VCaP (cell line): ENCODE measurements around the gene ADARB2.

Experiments
- H3K27ac ChIP-seq: fragments of 450-650 bp; 2 replicates; pipeline ENCODE4 v1.5.1; 2017
- TF ChIP-seq, protein P1 (sequence below): fragments of 450-650 bp; conservative IDR thresholded peaks from 2 replicates; pipeline ENCODE4 v1.5.1; 2017; ENCODE audit warnings: mild to moderate bottlenecking, moderate library complexity

Gene ADARB2

DNA sequence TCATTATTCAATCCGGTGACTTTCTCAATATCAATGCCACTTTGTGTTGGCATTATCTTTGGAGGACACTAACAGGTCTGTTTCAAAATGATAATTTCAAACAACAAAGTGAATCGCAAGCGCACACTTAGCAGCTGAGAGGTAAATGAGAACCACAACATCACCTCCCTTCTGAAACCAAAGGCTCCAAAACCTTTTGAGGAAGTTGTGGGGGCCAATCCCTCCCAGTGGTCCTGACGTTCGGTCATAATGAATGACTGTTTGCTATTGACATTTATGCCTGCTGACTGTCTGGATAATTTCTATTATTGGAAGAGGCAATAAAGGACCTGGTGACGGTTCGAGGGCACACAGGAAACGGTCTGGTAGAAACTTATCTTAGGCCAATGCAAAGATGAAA, 1.8 kb downstream of the ADARB2 start:
- peak overlapping the region; percentile 93 for H3K27ac ChIP-seq
- TF ChIP-seq, protein P1, sequence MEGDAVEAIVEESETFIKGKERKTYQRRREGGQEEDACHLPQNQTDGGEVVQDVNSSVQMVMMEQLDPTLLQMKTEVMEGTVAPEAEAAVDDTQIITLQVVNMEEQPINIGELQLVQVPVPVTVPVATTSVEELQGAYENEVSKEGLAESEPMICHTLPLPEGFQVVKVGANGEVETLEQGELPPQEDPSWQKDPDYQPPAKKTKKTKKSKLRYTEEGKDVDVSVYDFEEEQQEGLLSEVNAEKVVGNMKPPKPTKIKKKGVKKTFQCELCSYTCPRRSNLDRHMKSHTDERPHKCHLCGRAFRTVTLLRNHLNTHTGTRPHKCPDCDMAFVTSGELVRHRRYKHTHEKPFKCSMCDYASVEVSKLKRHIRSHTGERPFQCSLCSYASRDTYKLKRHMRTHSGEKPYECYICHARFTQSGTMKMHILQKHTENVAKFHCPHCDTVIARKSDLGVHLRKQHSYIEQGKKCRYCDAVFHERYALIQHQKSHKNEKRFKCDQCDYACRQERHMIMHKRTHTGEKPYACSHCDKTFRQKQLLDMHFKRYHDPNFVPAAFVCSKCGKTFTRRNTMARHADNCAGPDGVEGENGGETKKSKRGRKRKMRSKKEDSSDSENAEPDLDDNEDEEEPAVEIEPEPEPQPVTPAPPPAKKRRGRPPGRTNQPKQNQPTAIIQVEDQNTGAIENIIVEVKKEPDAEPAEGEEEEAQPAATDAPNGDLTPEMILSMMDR: no peak

DNA sequence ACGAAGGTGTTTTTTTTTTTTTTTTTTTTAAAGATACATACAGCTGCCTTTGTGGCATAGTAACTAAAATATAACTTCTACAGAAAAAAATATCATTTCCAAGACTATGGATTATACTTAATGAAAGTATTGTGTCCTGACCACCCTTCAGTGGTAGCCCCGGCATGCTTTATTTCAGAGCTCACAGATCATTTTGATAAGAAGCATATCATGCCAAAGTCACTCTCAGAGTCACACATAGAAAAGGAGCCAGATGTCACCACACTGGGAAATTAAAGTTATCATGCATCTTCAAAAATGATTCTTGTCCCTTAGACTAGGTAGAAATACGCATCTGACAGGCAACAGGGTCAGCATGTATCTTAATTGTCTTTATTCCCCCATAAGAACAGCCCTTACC, 3.0 kb downstream of the ADARB2 start:
- TF ChIP-seq, protein P1: no peak
- peak overlapping the region; percentile 93 for H3K27ac ChIP-seq

DNA sequence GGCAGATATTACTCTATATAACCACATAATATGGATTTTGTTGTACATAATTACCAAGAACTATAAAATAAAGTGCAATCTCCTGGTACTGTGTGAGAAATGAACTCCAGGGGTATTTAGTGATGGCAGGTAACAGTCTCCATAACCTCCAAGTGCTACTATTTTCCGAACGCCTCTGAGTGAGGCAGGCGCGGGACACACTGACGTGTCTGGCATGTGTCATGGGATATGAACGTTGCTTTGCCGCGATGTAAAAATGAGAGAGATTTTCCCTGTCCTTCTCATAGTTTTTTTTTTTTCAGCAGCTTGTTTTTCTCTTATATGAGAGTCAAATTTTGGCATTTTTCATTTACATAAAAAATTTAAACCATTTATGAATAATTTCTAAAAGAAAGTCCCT, 3.6 kb downstream of the ADARB2 start:
- TF ChIP-seq, protein P1: no peak
- peak overlapping the region; percentile 93 for H3K27ac ChIP-seq

DNA sequence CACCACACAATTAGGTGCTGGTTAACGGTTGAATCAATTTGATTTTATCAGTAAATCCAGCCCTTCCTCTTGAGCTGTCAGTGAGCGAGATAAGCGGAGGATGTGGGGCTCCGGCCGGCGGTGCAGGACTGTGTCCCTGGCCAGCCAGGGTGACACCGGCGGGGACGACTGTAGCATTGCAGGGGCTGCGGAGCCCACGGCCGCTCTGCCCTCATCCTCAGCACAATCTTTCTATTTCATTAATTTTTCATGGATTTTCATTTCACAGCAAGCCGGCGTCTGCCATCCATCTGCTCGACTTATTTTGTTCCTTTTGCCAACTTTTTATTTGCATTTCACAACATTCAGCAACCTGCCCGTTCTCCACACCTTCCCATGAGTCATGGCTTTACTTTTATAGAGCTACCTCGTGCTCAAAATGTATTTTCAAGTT, 4.7 kb downstream of the ADARB2 start:
- TF ChIP-seq, protein P1: no peak
- H3K27ac ChIP-seq: peak overlapping the region; percentile 93

DNA sequence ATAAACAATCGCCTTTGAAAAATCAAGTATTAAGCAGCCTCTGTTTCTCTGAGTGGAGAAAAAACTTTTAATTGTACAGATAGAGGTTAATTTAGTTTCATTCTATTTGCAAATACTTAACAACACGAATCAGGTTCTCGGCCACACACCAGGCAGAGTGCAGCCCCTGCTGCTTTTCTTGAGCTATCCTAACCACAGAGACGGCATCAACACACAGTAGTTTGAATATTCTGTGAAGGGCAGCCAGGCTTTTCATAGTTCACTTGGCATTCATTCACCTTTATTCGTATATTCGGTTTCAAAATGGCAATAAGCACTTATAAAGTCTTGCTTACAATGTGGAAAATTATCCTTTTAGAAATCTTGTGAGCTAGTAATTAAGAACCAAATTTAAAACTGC, 5.7 kb downstream of the ADARB2 start:
- peak overlapping the region; percentile 93 for H3K27ac ChIP-seq
- TF ChIP-seq, protein P1: no peak

DNA sequence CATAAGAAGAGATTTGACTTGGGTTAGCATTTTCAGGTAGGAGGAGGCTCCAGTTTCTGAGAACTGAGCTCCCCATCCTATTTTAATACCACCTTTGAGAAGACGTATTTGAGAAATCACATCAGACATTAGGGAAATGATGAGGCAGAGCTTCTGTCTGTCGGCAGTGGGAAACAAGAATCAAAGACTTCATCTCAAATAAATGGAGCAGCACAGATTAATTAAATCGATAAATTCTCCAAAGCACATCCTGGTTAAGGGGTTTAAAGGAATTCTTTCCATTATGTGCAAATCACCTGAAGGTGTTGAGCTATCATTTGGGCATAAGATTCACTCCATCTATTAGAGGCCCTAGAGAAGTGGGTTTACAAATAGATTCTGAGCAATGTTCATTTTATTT, 7.6 kb downstream of the ADARB2 start:
- TF ChIP-seq, protein P1: no peak
- H3K27ac ChIP-seq: peak overlapping the region; percentile 93

DNA sequence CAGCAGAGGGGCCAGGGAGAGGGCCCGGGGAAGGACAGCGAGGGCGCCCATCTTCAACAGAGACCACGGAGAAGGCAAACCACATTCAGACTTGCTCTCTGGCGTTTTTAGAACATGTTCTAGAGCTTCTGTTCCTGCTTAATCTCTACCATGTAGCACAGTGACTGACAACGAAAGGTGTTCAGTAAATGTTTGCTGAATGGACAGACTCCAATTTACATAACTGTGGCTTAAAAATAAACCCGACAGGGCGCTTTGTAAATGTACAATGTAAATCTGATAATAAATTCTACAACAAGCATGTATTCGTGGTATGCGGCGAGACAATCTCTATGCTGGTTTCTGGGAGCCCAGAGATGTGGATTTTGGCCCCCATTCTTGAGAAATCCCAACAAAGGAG, 10.5 kb downstream of the ADARB2 start:
- TF ChIP-seq, protein P1: no peak

More for the DNA sequence above, 10.5 kb downstream of the ADARB2 start:
- peak overlapping the region; percentile 93 for H3K27ac ChIP-seq
